ENCODE data around the gene ITPR2.

The ITPR2 gene

GRCh38 chr12:26668847-26669246, 164.1 kb downstream of the ITPR2 start:
- H3K9ac ChIP-seq (ENCODE audit: low read length), result no peak overlapping the region
- no peak overlapping the region for H2AFZ ChIP-seq (ENCODE audit: low read length)
- H3K4me1 ChIP-seq (ENCODE audit: low read length), result no peaks in the 10 kb centered on the region
- no peaks in the 10 kb centered on the region for H3K79me2 ChIP-seq (ENCODE audit: low read length)
- TF ChIP-seq CTCF (IDR thresholded peaks at IDR 0.05; ENCODE audit: low read length) (no peak), EZH2phosphoT487 (IDR thresholded peaks at IDR 0.05; ENCODE audit: low read length) (no peak), EZH2 (optimal IDR thresholded peaks at IDR 0.05; ENCODE audit: low read depth, low read length) (no peak)
- no peaks in the 10 kb centered on the region for H3K27me3 ChIP-seq (replicated peaks; ENCODE audit: insufficient read depth, low read length)
- H3K4me2 ChIP-seq (ENCODE audit: low read depth, low read length), result no peak overlapping the region
- no peaks in the 10 kb centered on the region for H4K20me1 ChIP-seq (ENCODE audit: insufficient read depth, low read length)
- no peaks in the 10 kb centered on the region for H3K9me2 ChIP-seq (replicated peaks; ENCODE audit: insufficient read depth, low read length)
- no peak for DNase-seq
- no peaks in the 10 kb centered on the region for H3F3A ChIP-seq (ENCODE audit: insufficient read depth, low read length)
- no peak overlapping the region for H3K4me3 ChIP-seq (ENCODE audit: low read length)
- H3K27ac ChIP-seq (ENCODE audit: low read length), result no peak overlapping the region
- no peaks in the 10 kb centered on the region for H3K9me3 ChIP-seq (replicated peaks; ENCODE audit: insufficient read depth, low read length)
- no peaks in the 10 kb centered on the region for H3K36me3 ChIP-seq (replicated peaks; ENCODE audit: insufficient read depth, low read length)

GRCh38 chr12:26668230-26668629, 164.8 kb downstream of the ITPR2 start:
- Histone ChIP-seq H3K9me3 (replicated peaks; ENCODE audit: insufficient read depth, low read length) (no peaks in the 10 kb centered on the region), H3F3A (ENCODE audit: insufficient read depth, low read length) (no peaks in the 10 kb centered on the region), H3K27ac (ENCODE audit: low read length) (no peak overlapping the region), H3K4me3 (ENCODE audit: low read length) (no peak overlapping the region), H3K9me2 (replicated peaks; ENCODE audit: insufficient read depth, low read length) (no peaks in the 10 kb centered on the region), H3K36me3 (replicated peaks; ENCODE audit: insufficient read depth, low read length) (no peaks in the 10 kb centered on the region), H3K27me3 (replicated peaks; ENCODE audit: insufficient read depth, low read length) (no peaks in the 10 kb centered on the region), H4K20me1 (ENCODE audit: insufficient read depth, low read length) (no peaks in the 10 kb centered on the region), H2AFZ (ENCODE audit: low read length) (no peak overlapping the region), H3K79me2 (ENCODE audit: low read length) (no peaks in the 10 kb centered on the region), H3K9ac (ENCODE audit: low read length) (no peak overlapping the region), H3K4me1 (ENCODE audit: low read length) (no peaks in the 10 kb centered on the region), H3K4me2 (ENCODE audit: low read depth, low read length) (no peak overlapping the region)
- no peak for DNase-seq
- TF ChIP-seq EZH2phosphoT487 (IDR thresholded peaks at IDR 0.05; ENCODE audit: low read length) (no peak), CTCF (IDR thresholded peaks at IDR 0.05; ENCODE audit: low read length) (no peak), EZH2 (optimal IDR thresholded peaks at IDR 0.05; ENCODE audit: low read depth, low read length) (no peak)

- no peak overlapping the region for H3K4me2 ChIP-seq (ENCODE audit: low read depth, low read length)
- no peak for DNase-seq
- no peak overlapping the region for H3K4me3 ChIP-seq (ENCODE audit: low read length)
- TF ChIP-seq EZH2 (optimal IDR thresholded peaks at IDR 0.05; ENCODE audit: low read depth, low read length) (no peak), CTCF (IDR thresholded peaks at IDR 0.05; ENCODE audit: low read length) (no peak), EZH2phosphoT487 (IDR thresholded peaks at IDR 0.05; ENCODE audit: low read length) (no peak)
- no peak overlapping the region for H2AFZ ChIP-seq (ENCODE audit: low read length)
- H3K9me3 ChIP-seq (replicated peaks; ENCODE audit: insufficient read depth, low read length), result no peaks in the 10 kb centered on the region
- H3K9ac ChIP-seq (ENCODE audit: low read length), result no peak overlapping the region
- H4K20me1 ChIP-seq (ENCODE audit: insufficient read depth, low read length), result no peaks in the 10 kb centered on the region
- no peaks in the 10 kb centered on the region for H3K79me2 ChIP-seq (ENCODE audit: low read length)
- no peaks in the 10 kb centered on the region for H3K9me2 ChIP-seq (replicated peaks; ENCODE audit: insufficient read depth, low read length)
- H3F3A ChIP-seq (ENCODE audit: insufficient read depth, low read length), result no peaks in the 10 kb centered on the region
- no peak overlapping the region for H3K27ac ChIP-seq (ENCODE audit: low read length)
- H3K4me1 ChIP-seq (ENCODE audit: low read length), result no peaks in the 10 kb centered on the region
- H3K36me3 ChIP-seq (replicated peaks; ENCODE audit: insufficient read depth, low read length), result no peaks in the 10 kb centered on the region
- no peaks in the 10 kb centered on the region for H3K27me3 ChIP-seq (replicated peaks; ENCODE audit: insufficient read depth, low read length)
Observed at GRCh38 chr12:26666286-26666685, 166.7 kb downstream of the ITPR2 start.

Measured in MM.1S (cell line).